Brain pericyte (primary cell): ENCODE measurements around the gene PAK6.

Source experiments
- DNase-seq: peaks from one replicate; pipeline ENCODE4 v3.0.0-alpha.2; 2012; ENCODE audit warnings: low read depth, low spot score

Gene PAK6

GRCh38 chr15:40310001-40310959 lies 71.4 kb downstream of the PAK6 start:
- no peak for DNase-seq

- DNase-seq: no peak
These were observed 72.1 kb downstream of the PAK6 start for GRCh38 chr15:40310993-40311392.

- no peak for DNase-seq
These were observed 73.7 kb downstream of the PAK6 start for GRCh38 chr15:40312370-40313158.

GRCh38 chr15:40313531-40314398 lies 74.9 kb downstream of the PAK6 start:
- DNase-seq: no peak

GRCh38 chr15:40314723-40315276 lies 75.9 kb downstream of the PAK6 start:
- no peak for DNase-seq

- DNase-seq: no peak
These were observed 78.1 kb downstream of the PAK6 start for GRCh38 chr15:40316931-40317330.

GRCh38 chr15:40317580-40317979 lies 78.7 kb downstream of the PAK6 start:
- DNase-seq: no peak

GRCh38 chr15:40320409-40320808 lies 81.5 kb downstream of the PAK6 start:
- DNase-seq: no peak

- DNase-seq: no peak
These were observed 82.1 kb downstream of the PAK6 start for GRCh38 chr15:40320931-40321371.

- DNase-seq: peak; percentile 70
These were observed 83.8 kb downstream of the PAK6 start for GRCh38 chr15:40322531-40323238.

- peak; percentile 92 for DNase-seq
These were observed 84.5 kb downstream of the PAK6 start, which contains the start of gene INAFM2 for GRCh38 chr15:40323239-40323952. Gene INAFM2 (plus strand): TSS chr15:40323692. CDS start chr15:40324056, 364 bp downstream.

GRCh38 chr15:40323953-40324937 lies 85.4 kb downstream of the PAK6 start:
- DNase-seq: no peak

- no peak for DNase-seq
These were observed 86.3 kb downstream of the PAK6 start for GRCh38 chr15:40325188-40325587.

GRCh38 chr15:40325700-40326099 lies 86.8 kb downstream of the PAK6 start:
- no peak for DNase-seq
